Fibroblast of the aortic adventitia (primary cell): ENCODE results near the gene ZNF652. TPM values are rescaled to one million over a fixed set of nuclear protein-coding genes. Genes with fewer than 3 reads are reported as not detected.
A peak's percentile ranks its signal among the peaks of the same experiment; 100 is the strongest.
"Not testable (repeated sequence)": the region's sequence is repeated elsewhere in the genome, so short reads cannot be mapped to it uniquely, and the experiment has no call there.

Experiments
- DNase-seq: peaks from one replicate; pipeline ENCODE4 v3.0.0-alpha.2; 2010; ENCODE audit warnings: low read depth
- H3K4me3 ChIP-seq: 2 replicates; pipeline ENCODE4 v1.5.1; 2011; ENCODE audit warnings: low read depth, mild to moderate bottlenecking, control low read depth, low read length, moderate library complexity
- total RNA-seq: library from RNA; depleted of rRNA; stranded (reverse); fragments of >200 nt; gene quantifications from 2 replicates; pipeline ENCODE4 v1.2.3, GENCODE V29; 2012; ENCODE audit warnings: low replicate concordance
- TF ChIP-seq, protein P1 (sequence below): IDR thresholded peaks from 2 replicates; pipeline ENCODE4 v1.5.1; 2011; ENCODE audit warnings: mild to moderate bottlenecking, low read length, control low read depth, inconsistent platforms; ENCODE audit not compliant: insufficient read depth

Gene ZNF652
- total RNA-seq, 1 donor, result 25.6 TPM

DNA sequence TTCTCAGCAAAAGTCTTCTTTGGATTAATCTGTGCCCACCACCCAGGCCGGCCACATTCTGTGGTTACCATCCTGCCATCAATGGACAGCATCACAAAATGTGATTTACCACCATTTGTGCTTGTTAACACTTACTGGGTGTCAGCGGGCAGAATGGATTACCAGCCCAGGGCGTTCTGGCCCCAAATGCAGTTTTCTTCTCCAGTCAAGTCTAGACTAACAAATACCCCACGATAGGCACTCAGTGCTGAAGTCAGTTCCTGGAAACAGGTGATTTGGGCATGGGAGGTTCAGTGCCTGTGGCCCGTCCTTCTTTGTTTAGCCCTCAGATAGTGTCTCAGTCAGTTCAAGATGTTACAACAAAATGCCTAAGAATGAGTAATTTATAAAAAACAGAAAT lies 92.7 kb downstream of the ZNF652 start:
- TF ChIP-seq, protein P1, sequence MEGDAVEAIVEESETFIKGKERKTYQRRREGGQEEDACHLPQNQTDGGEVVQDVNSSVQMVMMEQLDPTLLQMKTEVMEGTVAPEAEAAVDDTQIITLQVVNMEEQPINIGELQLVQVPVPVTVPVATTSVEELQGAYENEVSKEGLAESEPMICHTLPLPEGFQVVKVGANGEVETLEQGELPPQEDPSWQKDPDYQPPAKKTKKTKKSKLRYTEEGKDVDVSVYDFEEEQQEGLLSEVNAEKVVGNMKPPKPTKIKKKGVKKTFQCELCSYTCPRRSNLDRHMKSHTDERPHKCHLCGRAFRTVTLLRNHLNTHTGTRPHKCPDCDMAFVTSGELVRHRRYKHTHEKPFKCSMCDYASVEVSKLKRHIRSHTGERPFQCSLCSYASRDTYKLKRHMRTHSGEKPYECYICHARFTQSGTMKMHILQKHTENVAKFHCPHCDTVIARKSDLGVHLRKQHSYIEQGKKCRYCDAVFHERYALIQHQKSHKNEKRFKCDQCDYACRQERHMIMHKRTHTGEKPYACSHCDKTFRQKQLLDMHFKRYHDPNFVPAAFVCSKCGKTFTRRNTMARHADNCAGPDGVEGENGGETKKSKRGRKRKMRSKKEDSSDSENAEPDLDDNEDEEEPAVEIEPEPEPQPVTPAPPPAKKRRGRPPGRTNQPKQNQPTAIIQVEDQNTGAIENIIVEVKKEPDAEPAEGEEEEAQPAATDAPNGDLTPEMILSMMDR, result no peak
- H3K4me3 ChIP-seq, result no peak overlapping the region
- no peak for DNase-seq

DNA sequence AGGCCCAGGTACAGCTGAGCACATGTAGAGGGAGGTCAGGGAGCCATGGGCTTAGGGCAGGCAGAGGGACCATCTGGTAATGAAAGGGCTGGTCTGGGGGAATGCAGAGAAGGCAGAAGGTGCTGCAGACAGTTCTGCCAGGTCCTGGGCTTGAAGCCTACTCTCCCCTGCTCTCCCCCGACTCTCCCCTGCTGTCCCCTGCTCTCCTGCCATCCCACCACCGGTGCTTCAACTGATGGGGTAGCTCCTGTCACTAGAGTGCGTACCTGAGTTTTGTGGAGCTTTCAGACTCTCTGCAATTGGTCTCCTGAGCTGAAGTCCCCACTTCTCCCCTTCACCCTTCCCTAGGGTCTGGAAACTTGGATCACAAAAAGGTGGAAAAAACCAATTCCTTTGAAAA lies 94.1 kb downstream of the ZNF652 start:
- TF ChIP-seq, protein P1, result no peak
- no peak overlapping the region for H3K4me3 ChIP-seq
- no peak for DNase-seq

GRCh38 chr17:49266233-49266632 lies 95.8 kb downstream of the ZNF652 start:
- no peak for DNase-seq
- H3K4me3 ChIP-seq, result no peak overlapping the region
- TF ChIP-seq, protein P1, result no peak

- not testable (repeated sequence) for H3K4me3 ChIP-seq, DNase-seq
These were observed 100.5 kb downstream of the ZNF652 start for GRCh38 chr17:49261540-49261939.

DNA sequence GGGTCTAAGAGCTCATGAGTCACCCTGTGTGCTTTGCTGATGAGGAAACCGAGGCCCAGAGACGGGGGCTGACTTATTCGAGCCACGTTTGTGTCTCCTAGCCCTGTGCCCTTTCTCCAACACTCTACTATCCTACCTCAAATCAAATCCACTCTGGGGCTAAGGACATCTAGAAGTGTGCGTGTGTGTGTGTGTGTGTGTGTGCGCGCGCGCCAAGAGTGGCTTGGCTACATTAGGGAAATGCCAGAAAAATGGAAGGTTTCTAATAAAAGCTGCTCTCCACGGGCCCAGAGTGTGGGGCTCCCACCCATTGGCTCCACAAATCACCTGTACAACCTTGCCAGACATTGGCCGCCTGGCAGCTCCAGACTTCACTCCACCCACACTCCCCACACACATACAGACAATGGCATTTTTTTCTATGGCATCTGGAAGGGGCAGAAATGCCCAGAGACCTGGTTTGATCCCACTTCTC lies 101.2 kb downstream of the ZNF652 start:
- TF ChIP-seq, protein P1, result no peak
- no peak overlapping the region for H3K4me3 ChIP-seq
- DNase-seq, result peak; percentile 63

DNA sequence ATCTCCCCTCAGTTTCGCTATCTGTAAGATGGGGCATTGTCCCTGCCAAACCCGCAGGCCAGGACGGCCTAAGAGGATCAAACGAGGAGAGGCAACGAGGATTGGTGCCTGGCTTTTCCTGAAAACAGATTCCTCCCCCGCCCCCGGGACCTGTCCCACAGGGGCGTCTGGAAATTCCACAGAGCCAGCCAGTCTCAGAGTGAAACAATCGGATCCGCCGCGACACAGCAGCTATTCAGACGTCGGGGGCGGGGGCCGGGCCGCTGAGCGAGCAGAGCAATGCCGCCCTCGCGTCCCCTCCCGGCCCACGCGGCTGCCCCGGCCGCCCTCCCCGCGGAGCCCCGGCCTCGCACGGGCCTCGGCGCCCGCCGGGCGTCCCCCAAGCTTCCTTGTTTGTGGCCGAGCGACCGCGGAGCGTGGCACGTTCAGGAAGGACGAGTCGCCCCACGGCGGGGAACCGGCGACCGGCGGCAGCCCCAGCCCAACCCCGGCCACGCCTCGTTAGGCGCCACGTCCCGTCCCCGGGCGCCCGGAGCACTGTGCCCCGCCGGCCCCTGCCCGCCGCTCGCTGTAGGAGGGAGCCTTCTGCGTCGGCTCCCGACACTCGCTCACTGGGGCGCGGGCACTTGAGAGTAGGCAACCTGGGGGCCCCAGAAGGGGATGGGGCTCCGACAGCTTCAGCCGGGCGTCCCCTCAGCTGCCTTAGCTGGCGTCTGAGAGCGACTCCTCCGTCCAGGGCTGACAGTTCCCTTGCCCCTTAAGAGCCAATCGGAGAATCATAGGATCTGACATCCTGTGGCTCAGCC lies 101.8 kb downstream of the ZNF652 start:
- DNase-seq, result peak; percentile 36
- H3K4me3 ChIP-seq, result peak overlapping the region; percentile 51
- TF ChIP-seq, protein P1, result no peak

- TF ChIP-seq, protein P1, result no peak
- H3K4me3 ChIP-seq, result peak overlapping the region; percentile 51
- no peak for DNase-seq
These were observed 102.4 kb downstream of the ZNF652 start for GRCh38 chr17:49259663-49260010.
